DOHH2 (cell line): ENCODE results near the gene RTP3.

ENCODE experiments used
- H3F3A ChIP-seq: fragments of 200-600 bp; sonication (generic), shearing (Covaris generic); 2 replicates; pipeline ENCODE4 v1.6.0; 2016; ENCODE audit warnings: antibody characterized with exemption, mild to moderate bottlenecking; ENCODE audit not compliant: control insufficient read depth, insufficient read depth
- H3K27ac ChIP-seq: fragments of 200-600 bp; sonication (generic); 2 replicates; pipeline ENCODE4 v1.5.1; 2014; ENCODE audit warnings: low read depth, mild to moderate bottlenecking, low read length, moderate library complexity
- H3K27me3 ChIP-seq: fragments of 200-600 bp; sonication (generic); 2 replicates; pipeline ENCODE4 v1.6.1; 2014; ENCODE audit warnings: mild to moderate bottlenecking, low read length, mixed read lengths; ENCODE audit not compliant: control insufficient read depth
- H3K36me3 ChIP-seq: fragments of 200-600 bp; sonication (generic); 2 replicates; pipeline ENCODE4 v1.6.1; 2014; ENCODE audit warnings: mild to moderate bottlenecking, low read length, moderate library complexity, mixed read lengths; ENCODE audit not compliant: control insufficient read depth
- H3K4me1 ChIP-seq: fragments of 200-600 bp; sonication (generic); 2 replicates; pipeline ENCODE4 v1.6.1; 2014; ENCODE audit warnings: mild to moderate bottlenecking, low read length, mixed read lengths; ENCODE audit not compliant: control insufficient read depth
- H3K4me2 ChIP-seq: fragments of 200-600 bp; sonication (generic); 2 replicates; pipeline ENCODE4 v1.6.0; 2014; ENCODE audit warnings: mild to moderate bottlenecking, low read length, moderate library complexity
- H3K4me3 ChIP-seq: fragments of 200-600 bp; sonication (generic); 2 replicates; pipeline ENCODE4 v1.5.1; 2014; ENCODE audit warnings: mild to moderate bottlenecking, low read length, mixed read lengths
- H3K79me2 ChIP-seq: fragments of 200-600 bp; sonication (generic); 2 replicates; pipeline ENCODE4 v1.6.1; 2014; ENCODE audit warnings: mild to moderate bottlenecking, low read length, mixed read lengths; ENCODE audit not compliant: control insufficient read depth
- H3K9me2 ChIP-seq: fragments of 200-600 bp; sonication (generic); replicated peaks from 2 replicates; pipeline ENCODE4 v1.6.1; 2014; ENCODE audit warnings: mild to moderate bottlenecking, low read length, mixed read lengths; ENCODE audit not compliant: control insufficient read depth
- H3K9me3 ChIP-seq: fragments of 200-600 bp; sonication (generic); 2 replicates; pipeline ENCODE4 v1.6.1; 2014; ENCODE audit warnings: antibody characterized with exemption, low read length, mixed read lengths; ENCODE audit not compliant: control insufficient read depth, insufficient read depth
- H4K20me1 ChIP-seq: fragments of 200-600 bp; sonication (generic); 2 replicates; pipeline ENCODE4 v1.6.0; 2014; ENCODE audit warnings: low read depth, mild to moderate bottlenecking, antibody characterized with exemption, low read length, moderate library complexity; ENCODE audit not compliant: control insufficient read depth, insufficient read depth
- CTCF ChIP-seq: fragments of 200-600 bp; sonication (generic); IDR thresholded peaks from one replicate; pipeline ENCODE4 v1.5.1; 2014; ENCODE audit warnings: antibody characterized with exemption, mild to moderate bottlenecking, low read depth, low read length; ENCODE audit not compliant: poor library complexity, severe bottlenecking
- EZH2phosphoT487 ChIP-seq: fragments of 200-600 bp; sonication (generic); IDR thresholded peaks from 2 replicates; pipeline ENCODE4 v1.6.1; 2017; ENCODE audit warnings: borderline replicate concordance, mild to moderate bottlenecking, antibody characterized with exemption, low read length, moderate library complexity, mixed read lengths

The RTP3 gene

GRCh38 chr3:46489875-46490274 lies 7.9 kb upstream of the RTP3 start:
- H3K36me3 ChIP-seq = no peaks in the 10 kb centered on the region
- no peak overlapping the region for H3K4me2 ChIP-seq
- peak overlapping the region; percentile 41; the same call in 1 of the 2 replicates for H3K27ac ChIP-seq
- TF ChIP-seq EZH2phosphoT487 (no peak), CTCF (no peak)
- H3K79me2 ChIP-seq = no peaks in the 10 kb centered on the region
- H3K4me3 ChIP-seq = no peak overlapping the region
- H3K27me3 ChIP-seq = 0 out of 2 replicates have a peak, but pooled peaks cover 6% of the 10 kb centered on the region
- no peaks in the 10 kb centered on the region for H4K20me1 ChIP-seq
- no peaks in the 10 kb centered on the region for H3K9me3 ChIP-seq
- peaks cover 42% of the 10 kb centered on the region for H3K4me1 ChIP-seq
- no peaks in the 10 kb centered on the region for H3K9me2 ChIP-seq
- H3F3A ChIP-seq = no peaks in the 10 kb centered on the region

- TF ChIP-seq CTCF = no peak
- no peak for TF ChIP-seq EZH2phosphoT487
- no peaks in the 10 kb centered on the region for H3K9me2 ChIP-seq
- no peaks in the 10 kb centered on the region for H3K9me3 ChIP-seq
- H3K4me1 ChIP-seq = peaks cover 42% of the 10 kb centered on the region
- H4K20me1 ChIP-seq = no peaks in the 10 kb centered on the region
- H3K36me3 ChIP-seq = no peaks in the 10 kb centered on the region
- no peaks in the 10 kb centered on the region for H3F3A ChIP-seq
- H3K27ac ChIP-seq = no peak overlapping the region
- H3K4me2 ChIP-seq = no peak overlapping the region
- no peak overlapping the region for H3K4me3 ChIP-seq
- H3K27me3 ChIP-seq = 0 out of 2 replicates have a peak, but pooled peaks cover 6% of the 10 kb centered on the region
- no peaks in the 10 kb centered on the region for H3K79me2 ChIP-seq
Observed at GRCh38 chr3:46490338-46491084, 7.3 kb upstream of the RTP3 start.

- Histone ChIP-seq H3K27me3 (0 out of 2 replicates have a peak, but pooled peaks cover 6% of the 10 kb centered on the region), H3K4me3 (no peak overlapping the region), H3K36me3 (no peaks in the 10 kb centered on the region), H3K4me1 (peaks cover 51% of the 10 kb centered on the region), H3F3A (no peaks in the 10 kb centered on the region; the same call in 1 of the 2 replicates), H3K4me2 (peak overlapping the region; percentile 8; the same call in 1 of the 2 replicates), H3K27ac (no peak overlapping the region), H3K9me2 (no peaks in the 10 kb centered on the region), H3K9me3 (no peaks in the 10 kb centered on the region), H3K79me2 (no peaks in the 10 kb centered on the region), H4K20me1 (no peaks in the 10 kb centered on the region)
- TF ChIP-seq EZH2phosphoT487 (no peak), CTCF (no peak)
Observed at GRCh38 chr3:46491089-46492070, 6.4 kb upstream of the RTP3 start.
